Fibroblast of lung (primary cell): ENCODE measurements around the gene SLC17A9.

ENCODE experiments used
- EZH2 ChIP-seq: IDR thresholded peaks from 2 replicates; pipeline ENCODE4 v1.5.1; 2012; ENCODE audit warnings: low read length, control low read depth, mild to moderate bottlenecking; ENCODE audit errors: missing control alignments
- TF ChIP-seq, protein P1 (sequence below), 2 donors: IDR thresholded peaks in 1 of 2; conservative IDR thresholded peaks in 1 of 2; 1 replicate in 1 of 2; 2 replicates in 1 of 2; pipeline ENCODE4 v1.5.1; 2011 to 2012; ENCODE audit warnings: low read length in 2 of 2, control low read depth in 1 of 2, inconsistent platforms in 1 of 2, low read depth in 1 of 2, mild to moderate bottlenecking in 1 of 2

DNA sequence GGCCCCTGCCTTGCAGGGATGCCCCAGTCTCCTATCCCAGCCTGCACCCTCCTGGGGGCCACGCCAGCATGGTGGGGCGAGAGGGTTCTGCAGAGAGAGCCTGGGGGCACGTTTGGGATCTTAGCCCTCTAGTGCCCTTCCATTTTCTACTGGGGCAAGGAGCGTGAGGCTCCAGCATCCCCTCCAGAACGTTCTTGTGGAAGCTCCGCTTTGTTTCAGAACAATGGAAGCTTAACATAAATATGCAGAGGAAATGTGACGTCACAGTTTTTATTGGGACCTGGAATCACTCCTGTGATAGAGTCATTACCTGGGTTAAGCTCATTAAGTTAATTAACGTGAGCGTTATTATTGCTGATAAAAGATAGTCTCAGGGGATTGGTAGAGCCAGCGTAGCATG is 34.6 kb downstream of the SLC17A9 start:
- no peak for TF ChIP-seq EZH2
- TF ChIP-seq, protein P1, sequence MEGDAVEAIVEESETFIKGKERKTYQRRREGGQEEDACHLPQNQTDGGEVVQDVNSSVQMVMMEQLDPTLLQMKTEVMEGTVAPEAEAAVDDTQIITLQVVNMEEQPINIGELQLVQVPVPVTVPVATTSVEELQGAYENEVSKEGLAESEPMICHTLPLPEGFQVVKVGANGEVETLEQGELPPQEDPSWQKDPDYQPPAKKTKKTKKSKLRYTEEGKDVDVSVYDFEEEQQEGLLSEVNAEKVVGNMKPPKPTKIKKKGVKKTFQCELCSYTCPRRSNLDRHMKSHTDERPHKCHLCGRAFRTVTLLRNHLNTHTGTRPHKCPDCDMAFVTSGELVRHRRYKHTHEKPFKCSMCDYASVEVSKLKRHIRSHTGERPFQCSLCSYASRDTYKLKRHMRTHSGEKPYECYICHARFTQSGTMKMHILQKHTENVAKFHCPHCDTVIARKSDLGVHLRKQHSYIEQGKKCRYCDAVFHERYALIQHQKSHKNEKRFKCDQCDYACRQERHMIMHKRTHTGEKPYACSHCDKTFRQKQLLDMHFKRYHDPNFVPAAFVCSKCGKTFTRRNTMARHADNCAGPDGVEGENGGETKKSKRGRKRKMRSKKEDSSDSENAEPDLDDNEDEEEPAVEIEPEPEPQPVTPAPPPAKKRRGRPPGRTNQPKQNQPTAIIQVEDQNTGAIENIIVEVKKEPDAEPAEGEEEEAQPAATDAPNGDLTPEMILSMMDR (conservative IDR thresholded peaks at IDR 0.05 in 1 of 2, IDR thresholded peaks at IDR 0.05 in 1 of 2; ENCODE audit: low read depth in 1 of 2, low read length in 2 of 2): no peak
